ENCODE data around the gene BTBD7.

GRCh38 chr14:93305725-93306418 lies 27.0 kb downstream of the BTBD7 start:
- TF ChIP-seq CTCF (optimal IDR thresholded peaks at IDR 0.05 in 1 of 3, IDR thresholded peaks at IDR 0.05 in 1 of 3, conservative IDR thresholded peaks at IDR 0.05 in 1 of 3; ENCODE audit: extremely low read depth in 1 of 3, insufficient read depth in 2 of 3, low read length in 3 of 3), result no peak
- no peak for TF ChIP-seq EZH2 (IDR thresholded peaks at IDR 0.05; ENCODE audit: low read length)
